Stimulated activated CD8-positive, alpha-beta memory T cell treated with anti-CD3 and anti-CD28 coated beads, Interleukin-12 subunit alpha, Interleukin-12 subunit beta, amount 100 ng/mL, for 4 hours (primary cell): ENCODE results near the gene DTYMK.

Experiments used
- DNase-seq: peaks from one replicate; pipeline ENCODE4 v3.0.0-alpha.2; 2020; ENCODE audit warnings: low read depth

The DTYMK gene

DNA sequence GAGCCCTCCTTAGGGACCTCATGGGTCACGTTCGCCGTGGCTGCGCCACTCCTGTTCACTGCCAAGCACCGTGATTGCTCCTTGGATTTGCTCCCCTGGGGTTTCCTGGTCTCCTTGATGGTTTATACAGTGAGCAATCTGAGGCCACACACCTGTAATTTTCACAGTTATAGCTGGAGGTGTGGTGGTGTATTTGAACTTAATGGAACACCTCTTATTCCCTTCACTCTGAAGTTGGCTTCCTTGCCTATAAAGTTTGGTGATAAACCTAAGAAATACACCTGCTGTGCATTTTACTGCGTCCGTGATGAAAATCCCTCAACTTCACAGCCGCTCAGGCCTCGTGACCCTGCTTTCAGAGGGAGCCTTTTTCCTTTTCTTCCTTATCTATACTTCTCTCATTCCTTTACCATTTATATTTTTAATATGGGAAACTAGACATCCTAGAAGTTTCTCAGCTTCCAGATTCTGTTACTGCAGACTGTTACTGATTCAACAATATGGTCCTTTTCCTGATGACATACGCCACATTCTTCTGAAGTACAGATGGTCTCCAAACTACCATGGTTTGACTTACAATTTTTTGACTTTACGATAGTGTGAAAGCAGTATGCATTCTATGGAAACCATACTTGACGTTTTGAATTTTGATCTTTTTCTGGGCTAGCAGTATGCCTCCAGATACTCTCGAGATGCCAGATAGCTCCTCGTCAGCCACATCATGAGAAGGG is 40.5 kb downstream of the DTYMK start:
- DNase-seq, result no peak

DNA sequence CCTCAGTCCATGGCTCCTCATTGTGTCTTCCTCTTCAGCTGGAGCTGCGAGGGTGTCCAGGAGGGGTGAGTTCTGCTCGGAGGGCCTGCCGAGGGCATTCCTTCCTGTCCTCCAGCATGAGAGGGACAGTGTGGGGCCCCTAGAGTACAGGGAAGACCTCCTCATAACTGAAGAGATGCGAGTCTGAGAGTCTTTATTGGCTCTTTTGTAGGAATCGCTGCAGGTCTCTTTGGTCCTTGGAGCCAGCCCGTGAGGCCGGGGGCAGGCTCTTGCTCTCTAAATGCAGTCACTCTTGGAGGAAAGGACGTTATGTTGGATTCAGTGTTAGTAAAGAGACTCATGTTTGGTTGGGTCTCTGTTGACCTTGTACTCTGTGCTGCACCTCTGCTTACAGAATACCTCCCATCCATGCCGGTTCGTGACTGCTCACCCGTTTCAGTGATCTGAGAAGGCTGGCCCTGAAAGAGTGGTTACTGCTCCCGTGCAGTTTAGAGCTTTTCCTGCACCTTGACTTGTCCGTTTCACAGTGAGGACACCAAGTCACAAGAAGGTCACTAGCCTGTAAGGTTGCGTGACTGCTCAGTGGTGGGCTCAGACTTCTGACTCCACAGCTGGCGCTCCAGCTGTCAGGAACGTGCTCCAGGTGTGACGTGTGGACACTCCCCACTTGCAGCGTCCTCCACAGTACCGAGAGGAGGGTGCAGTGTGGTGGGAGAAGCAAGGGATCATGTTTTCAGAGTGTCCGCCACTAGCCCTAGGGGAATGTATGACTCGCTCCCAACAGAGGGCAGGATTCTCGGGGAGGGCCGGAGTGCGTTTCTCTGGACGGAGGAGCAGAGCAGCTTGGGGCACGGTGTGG is 41.3 kb downstream of the DTYMK start:
- no peak for DNase-seq

DNA sequence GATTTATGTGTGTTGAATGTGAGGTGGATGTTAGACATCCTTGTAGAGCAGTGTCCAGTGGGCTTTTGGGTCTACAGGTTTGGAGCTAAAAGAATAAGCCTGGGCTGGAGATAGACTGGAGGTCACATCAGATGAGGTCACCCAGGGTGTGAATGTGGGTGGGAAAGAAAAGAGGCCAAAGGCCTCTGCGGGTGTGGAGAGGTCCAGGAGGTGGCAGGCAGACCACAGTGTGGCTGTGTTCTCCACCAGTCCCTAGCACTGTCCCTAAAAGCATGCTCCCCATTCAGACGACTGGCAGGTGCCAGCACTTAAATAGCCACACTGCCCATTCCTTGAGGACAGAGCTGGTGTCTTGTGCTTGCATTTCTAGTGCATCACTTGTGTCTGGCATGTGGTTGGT is 45.0 kb downstream of the DTYMK start:
- DNase-seq, result no peak

DNA sequence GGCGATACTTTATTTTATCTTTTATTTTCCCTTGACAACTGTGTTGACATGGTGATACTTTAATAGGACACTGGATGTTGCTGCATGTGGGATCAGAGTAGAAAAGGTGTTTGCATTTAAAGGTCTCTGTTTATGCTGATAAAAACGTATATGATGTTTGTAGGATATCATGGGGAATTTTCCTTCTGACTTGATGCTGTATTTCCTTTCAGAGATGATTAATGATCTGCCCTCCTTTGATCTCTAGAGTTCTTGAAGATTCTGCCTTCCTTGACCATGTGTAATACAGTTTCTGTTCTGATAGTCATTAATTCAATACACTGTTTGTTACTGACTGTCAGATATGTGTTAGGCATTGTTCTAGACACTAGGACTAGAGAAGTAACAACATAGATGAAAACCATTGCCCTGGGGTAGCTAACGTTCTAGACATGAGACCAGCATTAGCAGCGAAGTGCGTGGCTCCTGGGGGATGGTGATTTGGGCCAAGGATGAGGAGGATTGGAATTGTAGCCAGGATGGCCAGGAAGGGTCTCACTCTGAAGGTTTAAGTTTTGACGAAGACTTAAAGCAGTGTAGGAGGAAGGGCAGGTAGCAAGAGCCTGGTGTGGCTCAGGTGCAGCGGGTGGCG is 46.3 kb downstream of the DTYMK start:
- DNase-seq, result no peak

DNA sequence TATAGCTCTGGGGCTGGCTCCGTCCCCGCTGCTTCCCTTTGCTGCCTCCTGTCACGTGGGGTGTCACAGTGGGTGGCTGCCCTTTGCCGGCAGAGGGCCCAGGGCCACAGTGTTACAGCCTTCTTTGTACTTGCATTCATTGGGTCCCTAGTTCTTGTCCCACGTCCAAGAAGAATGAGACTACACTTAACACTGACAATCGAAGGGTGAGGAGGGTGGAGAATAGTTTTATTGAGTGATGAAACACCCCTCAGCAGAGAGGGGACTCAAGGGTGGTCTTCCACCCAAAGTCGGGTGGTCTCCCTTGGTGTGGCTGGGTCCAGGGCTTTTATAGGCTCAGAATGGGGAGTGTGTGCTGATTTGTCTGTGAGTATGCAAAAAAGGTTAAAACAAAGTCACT is 47.2 kb downstream of the DTYMK start:
- no peak for DNase-seq

DNA sequence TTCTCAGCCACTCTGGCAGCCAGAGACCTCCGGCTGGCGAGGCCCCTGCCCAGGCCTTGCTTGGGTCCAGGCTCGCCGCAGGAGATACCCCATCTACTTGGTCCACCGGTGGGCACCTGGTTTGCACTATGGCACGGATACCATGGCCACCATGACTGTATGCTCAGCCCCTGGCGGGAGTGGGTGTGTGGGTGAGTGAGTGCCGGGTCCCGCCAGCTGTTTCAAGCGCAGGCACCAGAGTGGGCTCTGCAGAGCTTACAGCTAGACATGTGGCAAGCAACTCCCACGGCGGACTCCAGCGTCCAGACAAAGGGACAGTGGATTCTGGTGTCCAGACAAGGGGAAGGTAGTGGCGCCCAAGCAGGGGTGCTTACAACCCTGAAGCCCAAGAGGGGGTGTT is 47.7 kb downstream of the DTYMK start:
- no peak for DNase-seq

DNA sequence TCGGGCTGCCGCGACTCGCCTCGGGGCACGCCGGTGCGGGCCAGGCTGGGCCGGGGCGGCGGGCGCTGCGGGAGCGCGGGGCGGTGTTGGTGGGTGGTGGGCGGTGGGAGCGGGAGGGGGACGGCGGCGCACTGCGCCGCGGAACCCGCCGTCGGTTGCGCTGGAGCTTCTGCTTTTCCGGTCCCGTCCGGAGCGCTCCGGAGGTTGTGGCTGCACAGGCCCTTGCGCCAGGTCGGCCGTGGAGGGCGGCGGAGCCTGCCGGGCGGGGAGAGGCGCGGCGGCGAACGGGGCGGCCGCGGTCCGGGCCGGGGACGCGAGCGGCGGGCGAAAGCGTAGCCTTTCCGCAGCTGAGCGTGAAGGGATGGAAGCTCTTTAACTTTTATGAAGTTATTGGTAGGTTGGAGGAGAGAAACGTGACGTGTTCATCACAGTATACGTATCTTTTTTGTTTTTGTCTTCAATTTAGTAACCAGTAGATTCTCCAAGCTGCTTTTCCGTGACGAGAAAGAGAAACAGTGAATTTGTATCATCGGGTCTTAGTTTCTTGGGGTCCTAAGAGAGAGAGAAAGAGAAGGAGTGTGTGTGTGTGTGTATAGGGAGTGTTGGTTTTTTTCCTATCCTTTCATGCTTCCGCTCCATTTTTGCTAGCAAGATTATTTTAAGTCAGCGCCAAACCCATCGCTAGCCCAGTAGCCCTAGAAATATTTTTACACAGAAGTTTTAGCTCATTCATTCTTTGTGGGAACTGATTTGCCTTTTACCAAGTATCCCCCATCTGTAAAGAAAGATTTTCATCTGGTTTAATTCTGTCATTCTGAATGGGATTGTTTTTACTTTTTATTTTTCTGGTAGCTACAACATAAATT is 48.6 kb downstream of the DTYMK start:
- DNase-seq, result no peak

DNA sequence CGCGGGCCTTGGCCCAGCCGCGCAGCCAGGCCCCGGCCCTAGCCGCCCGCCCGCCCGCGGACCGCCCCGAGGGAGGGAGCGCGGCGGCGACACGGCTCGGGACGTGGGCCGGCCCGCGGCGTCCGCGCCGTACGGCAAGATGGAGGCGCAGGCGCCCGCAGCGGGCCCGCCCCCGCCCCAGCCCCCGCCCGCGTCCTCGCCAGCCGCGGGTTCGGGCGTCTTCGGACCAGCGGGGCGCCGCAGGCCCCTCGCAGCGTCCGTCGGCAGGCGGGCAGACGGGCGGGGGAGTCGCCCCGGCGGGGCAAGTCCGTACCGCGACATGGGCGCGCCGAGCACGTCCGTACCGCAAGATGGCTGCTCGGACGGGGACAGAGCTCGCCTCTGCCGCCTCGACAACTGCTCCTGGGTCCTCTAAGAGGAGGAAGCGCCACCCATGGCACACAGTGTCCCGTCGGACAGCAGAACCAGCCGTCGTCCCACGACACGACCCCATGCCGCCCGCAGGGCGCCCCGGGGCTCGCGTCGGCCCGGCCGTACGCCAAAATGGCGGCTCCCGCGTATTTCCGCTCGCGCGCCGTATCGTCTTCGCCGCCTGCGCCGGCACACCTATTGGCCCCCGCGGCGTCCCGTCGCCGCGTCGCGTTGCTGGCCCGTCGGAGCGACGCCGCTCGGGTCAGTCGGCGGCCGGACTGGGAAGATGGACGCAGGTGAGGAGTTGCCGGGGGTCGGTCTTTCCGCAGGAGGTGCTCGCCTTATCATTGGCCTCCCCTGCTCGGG is 49.4 kb downstream of the DTYMK start, which contains the start of the genes ATG4B and THAP4:
Gene ATG4B (plus strand): TSS at position 676 of the 777 bp plus-strand sequence. CDS start 22 bp downstream, at position 698.
Gene THAP4 (minus strand): TSS at position 141 of the 777 bp plus-strand sequence. CDS start 141 bp downstream, outside the sequence.
- DNase-seq, result peak; percentile 64

DNA sequence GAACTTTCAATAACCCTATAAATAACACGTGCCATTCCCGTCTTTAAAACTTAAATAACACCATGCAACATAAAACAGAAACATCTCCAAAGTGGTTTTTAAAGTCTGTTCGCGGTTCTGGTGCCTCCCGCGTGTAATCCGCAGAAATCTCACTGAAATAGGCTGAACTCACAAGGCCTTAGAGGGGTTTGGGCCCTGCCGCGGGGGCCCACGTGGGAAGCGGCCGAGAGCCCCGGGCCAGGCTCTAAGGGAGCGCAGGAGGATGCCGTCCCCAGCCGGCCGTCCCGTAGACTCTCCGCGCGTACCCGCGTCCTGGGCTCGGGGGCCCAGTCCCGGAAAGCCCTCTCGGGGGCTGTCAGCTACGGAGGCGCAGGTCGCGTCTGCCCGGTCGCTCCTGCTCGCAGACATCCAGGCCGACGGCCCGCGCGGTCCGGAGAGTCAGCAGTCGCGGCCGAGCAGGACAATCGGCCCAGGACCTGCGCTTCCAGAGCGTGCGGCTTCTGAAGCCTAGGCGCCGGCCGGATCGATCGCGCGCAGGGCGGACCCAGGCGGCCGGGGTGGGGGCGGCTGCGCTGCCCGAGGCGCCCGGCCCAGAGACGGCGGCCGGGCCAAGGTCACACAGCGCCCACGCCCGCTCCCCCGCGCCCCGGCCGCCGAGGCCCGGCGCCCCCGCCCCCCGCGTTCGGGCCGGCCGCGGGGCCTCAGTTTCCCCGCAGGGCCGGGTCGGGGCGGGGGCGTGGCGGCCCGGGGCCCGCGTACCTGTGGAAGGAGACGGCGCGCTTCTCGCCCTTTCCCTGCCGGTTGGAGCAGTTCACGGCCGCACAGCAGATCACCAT is 50.2 kb downstream of the DTYMK start:
- DNase-seq, result peak; percentile 18

DNA sequence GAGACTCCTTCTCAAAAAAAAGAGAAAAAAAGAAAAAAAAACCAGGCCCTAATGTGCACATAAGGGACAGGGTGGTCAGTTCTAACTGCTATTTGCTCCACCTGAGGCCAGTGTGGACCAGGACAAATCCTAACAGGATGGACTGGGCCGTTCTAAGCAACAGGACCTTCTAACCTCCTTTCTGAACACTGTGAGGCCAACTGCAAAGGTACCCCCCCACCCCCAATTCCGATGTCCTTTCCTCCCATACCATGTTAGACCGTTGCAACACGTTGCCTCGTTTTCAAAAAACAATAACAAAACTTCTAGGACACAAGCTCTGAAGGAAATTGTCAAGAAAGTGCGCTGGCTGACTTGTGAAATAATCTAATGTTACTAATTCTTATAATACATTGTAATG is 50.9 kb downstream of the DTYMK start:
- no peak for DNase-seq

DNA sequence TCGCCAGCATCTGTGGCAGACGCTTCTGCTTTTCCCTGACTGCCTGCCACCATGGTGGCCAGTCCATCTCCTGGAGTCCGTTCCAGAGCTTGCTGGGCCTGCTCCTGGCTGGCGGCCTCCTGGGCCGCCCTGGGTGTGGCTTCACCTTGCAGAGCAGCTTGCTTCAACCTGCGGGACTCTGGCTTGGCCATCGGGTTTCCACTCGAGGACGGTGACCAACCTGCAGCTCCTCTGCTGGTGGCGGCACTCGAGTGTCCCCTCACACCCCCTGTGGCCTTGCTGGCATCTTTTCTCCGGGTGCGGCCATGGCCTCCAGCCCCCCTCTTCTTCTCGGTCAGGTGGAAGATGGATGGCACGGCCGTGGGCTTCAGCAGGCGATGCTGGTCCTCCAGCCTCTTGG is 53.1 kb downstream of the DTYMK start:
- DNase-seq, result no peak

DNA sequence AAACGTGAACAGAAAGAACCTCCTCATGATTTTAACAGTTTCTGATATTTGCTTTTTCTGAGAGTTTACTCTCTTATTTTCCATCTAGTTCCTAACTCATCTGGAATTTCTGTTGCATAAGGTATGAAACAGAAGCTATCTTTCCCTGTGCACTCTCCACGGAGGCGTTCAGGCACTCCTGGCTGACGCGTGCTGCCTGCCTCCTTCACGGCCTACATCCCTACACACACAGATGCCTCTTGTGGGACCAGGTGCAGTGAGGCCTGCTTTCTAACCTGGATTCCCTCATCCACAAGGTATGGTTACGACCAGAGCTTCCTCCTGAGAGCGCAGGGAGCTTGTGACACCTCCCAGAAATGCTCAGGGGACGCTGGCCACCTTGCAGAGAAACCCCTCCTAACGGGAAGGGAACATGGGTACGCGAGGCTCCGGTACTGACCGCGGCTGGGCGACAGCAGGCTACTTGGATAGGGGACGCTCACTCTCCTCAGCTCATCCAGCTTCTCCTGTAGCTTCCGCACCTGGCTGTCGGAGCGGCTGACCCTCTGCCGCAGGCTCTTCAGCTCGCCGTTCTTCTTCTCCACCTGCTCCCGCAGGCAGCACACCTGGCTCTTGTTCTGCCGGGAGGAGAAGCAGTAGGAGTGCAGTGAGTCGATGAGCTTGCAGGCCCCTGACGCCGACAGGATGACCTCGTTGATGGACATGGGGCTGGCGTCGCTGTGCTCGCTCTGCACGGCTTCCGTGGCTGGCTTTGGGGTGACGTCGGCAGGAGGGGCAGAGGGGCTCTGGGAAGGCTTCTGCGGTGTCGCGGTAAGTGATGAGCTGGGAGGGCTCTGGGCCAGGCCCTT is 53.9 kb downstream of the DTYMK start:
- no peak for DNase-seq

DNA sequence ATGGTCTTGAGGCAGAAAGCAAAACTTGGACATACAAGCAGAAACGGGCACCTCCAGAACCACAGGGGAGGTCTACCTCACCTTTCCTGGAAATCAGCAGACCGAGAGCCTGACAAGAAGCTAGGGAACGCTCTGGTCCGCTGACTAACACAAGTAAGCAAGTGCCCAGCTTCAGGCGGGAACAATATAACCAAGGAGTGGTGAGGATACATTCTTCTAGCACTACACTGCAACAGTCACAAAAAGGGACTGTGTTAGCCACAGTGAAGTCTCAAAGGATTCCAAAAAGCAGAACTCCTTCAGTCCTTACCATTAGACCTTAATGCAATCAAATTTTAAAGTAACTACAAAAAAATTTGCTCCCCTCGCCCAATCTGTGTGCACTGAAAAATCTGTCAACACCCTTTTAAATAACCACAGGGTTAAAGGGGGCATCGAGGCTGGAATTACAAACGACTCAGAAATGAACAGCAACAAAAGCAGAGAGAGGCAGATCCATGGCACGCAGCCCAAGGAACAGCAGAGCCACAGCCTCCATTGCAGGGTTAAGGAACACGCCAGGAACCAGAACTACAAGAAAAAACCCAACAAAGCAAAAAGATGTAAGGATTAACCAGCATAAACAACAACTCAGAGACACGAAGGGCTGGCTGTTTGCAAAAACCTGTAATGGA is 56.7 kb downstream of the DTYMK start:
- DNase-seq, result no peak

DNA sequence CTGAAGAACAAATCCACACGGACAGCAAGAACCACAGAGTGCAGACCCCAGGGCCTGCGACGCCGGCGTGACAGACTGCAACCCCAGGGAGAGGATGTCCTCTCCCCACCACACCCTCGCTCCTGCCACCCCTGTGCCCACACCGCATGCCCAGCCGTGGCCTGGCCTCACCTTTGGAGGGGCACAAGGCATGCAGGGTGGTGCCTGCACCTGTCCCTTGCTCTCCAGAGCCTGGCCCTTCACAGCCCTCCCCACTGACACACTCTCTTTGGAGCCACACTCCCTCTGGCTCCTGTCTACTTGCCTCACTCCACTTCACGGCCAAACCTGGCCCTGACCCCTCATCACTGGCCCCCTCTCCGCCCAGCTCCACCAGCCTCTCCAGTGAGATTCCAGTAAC is 58.9 kb downstream of the DTYMK start:
- no peak for DNase-seq
